ENCODE measurements around the gene RELL2.

The RELL2 gene

DNA sequence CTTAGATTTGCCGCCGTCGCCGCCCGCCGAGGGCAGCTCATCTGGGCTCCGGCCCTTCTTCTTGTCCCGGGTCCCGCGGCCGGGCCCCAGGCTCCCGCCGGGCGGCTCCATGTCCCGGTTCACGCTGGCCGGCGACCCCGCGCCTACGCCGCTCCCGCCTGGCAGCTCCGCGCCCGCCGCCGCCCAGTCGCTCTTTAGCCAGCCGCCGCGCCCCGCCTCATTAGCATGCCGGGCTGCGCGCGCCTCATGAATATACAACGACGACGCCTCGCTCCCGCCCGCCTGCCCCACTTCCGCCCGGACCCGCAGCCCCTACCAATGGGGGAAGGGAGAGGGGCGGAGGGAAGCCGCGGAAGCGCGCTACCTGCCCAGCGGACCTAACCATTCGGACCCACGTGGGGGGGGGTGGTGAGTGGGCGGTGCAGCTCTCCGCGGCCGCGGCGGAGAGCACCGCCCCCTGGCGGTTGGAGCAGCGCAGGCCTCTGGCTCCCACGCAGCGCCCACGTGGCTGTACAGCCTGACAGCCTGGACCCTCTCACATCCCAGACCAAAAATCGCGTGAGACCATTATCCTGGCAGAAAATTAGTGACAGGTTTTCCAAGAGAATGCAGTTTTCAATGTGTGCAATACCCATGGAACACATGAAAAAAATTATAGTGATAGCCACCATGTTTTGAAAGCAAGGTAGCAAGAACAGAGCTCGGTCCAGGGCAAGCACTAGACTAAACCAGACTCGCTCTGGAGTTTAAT is 17.8 kb upstream of the RELL2 start, which contains the start of gene DIAPH1 (continued):
- TF ChIP-seq ZNF398 (tag by site-specific recombination; IDR thresholded peaks at IDR 0.05) (peak; percentile 28; the same call in 1 of the 2 replicates), RBAK (tag by site-specific recombination; IDR thresholded peaks at IDR 0.05) (no peak), ZNF184 (tag by site-specific recombination; IDR thresholded peaks at IDR 0.05) (peak; percentile 53; the same call in 1 of the 2 replicates), YY2 (tag by site-specific recombination; IDR thresholded peaks at IDR 0.05) (peak; percentile 89), PRDM4 (tag by site-specific recombination; IDR thresholded peaks at IDR 0.05) (0 out of 2 replicates have a peak, but pooled peaks have one; percentile 46), KLF1 (tag by site-specific recombination; IDR thresholded peaks at IDR 0.05) (peak; percentile 91), ZNF776 (tag by site-specific recombination; IDR thresholded peaks at IDR 0.05; ENCODE audit: borderline replicate concordance) (no peak), ZNF600 (tag by site-specific recombination; IDR thresholded peaks at IDR 0.05) (no peak), ZNF777 (tag by site-specific recombination; IDR thresholded peaks at IDR 0.05; ENCODE audit: borderline replicate concordance) (no peak), ZXDB (tag by site-specific recombination; IDR thresholded peaks at IDR 0.05) (peak; percentile 78), PBX3 (CRISPR knock-in tag; IDR thresholded peaks at IDR 0.05) (0 out of 2 replicates have a peak, but pooled peaks have one; percentile 47), GLIS2 (tag by site-specific recombination; IDR thresholded peaks at IDR 0.05) (peak; percentile 43), SETDB1 (IDR thresholded peaks at IDR 0.05; ENCODE audit: insufficient read length, low read length) (no peak), ZNF654 (tag by site-specific recombination; IDR thresholded peaks at IDR 0.05; ENCODE audit: low read depth) (peak; percentile 39), ZNF423 (tag by site-specific recombination; IDR thresholded peaks at IDR 0.05) (no peak), ZBTB17 (tag by site-specific recombination; IDR thresholded peaks at IDR 0.05) (peak; percentile 57; the same call in 1 of the 2 replicates), ZBTB6 (tag by site-specific recombination; IDR thresholded peaks at IDR 0.05) (peak; percentile 55; the same call in 1 of the 2 replicates), KLF10 (tag by site-specific recombination; IDR thresholded peaks at IDR 0.05) (peak; percentile 80), ZNF341 (tag by site-specific recombination; IDR thresholded peaks at IDR 0.05; ENCODE audit: low read depth) (peak; percentile 88), ZNF558 (tag by site-specific recombination; IDR thresholded peaks at IDR 0.05) (no peak), CTCF (tag by site-specific recombination; IDR thresholded peaks at IDR 0.05) (peak; percentile 99), GLIS1 (tag by site-specific recombination; IDR thresholded peaks at IDR 0.05) (peak; percentile 75), ZNF121 (tag by site-specific recombination; IDR thresholded peaks at IDR 0.05) (0 out of 2 replicates have a peak, but pooled peaks have one; percentile 38)
- TF ChIP-seq, protein P1, sequence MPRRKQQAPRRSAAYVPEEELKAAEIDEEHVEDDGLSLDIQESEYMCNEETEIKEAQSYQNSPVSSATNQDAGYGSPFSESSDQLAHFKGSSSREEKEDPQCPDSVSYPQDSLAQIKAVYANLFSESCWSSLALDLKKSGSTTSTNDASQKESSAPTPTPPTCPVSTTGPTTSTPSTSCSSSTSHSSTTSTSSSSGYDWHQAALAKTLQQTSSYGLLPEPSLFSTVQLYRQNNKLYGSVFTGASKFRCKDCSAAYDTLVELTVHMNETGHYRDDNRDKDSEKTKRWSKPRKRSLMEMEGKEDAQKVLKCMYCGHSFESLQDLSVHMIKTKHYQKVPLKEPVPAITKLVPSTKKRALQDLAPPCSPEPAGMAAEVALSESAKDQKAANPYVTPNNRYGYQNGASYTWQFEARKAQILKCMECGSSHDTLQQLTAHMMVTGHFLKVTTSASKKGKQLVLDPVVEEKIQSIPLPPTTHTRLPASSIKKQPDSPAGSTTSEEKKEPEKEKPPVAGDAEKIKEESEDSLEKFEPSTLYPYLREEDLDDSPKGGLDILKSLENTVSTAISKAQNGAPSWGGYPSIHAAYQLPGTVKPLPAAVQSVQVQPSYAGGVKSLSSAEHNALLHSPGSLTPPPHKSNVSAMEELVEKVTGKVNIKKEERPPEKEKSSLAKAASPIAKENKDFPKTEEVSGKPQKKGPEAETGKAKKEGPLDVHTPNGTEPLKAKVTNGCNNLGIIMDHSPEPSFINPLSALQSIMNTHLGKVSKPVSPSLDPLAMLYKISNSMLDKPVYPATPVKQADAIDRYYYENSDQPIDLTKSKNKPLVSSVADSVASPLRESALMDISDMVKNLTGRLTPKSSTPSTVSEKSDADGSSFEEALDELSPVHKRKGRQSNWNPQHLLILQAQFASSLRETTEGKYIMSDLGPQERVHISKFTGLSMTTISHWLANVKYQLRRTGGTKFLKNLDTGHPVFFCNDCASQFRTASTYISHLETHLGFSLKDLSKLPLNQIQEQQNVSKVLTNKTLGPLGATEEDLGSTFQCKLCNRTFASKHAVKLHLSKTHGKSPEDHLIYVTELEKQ (tag by site-specific recombination; IDR thresholded peaks at IDR 0.05; ENCODE audit: borderline replicate concordance) = peak; percentile 68; the same call in 1 of the 2 replicates
- TF ChIP-seq, protein P2, sequence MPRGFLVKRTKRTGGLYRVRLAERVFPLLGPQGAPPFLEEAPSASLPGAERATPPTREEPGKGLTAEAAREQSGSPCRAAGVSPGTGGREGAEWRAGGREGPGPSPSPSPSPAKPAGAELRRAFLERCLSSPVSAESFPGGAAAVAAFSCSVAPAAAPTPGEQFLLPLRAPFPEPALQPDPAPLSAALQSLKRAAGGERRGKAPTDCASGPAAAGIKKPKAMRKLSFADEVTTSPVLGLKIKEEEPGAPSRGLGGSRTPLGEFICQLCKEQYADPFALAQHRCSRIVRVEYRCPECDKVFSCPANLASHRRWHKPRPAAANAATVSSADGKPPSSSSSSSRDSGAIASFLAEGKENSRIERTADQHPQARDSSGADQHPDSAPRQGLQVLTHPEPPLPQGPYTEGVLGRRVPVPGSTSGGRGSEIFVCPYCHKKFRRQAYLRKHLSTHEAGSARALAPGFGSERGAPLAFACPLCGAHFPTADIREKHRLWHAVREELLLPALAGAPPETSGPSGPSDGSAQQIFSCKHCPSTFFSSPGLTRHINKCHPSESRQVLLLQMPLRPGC (tag by site-specific recombination; IDR thresholded peaks at IDR 0.05) = peak; percentile 67; the same call in 1 of the 2 replicates

Data from HEK293 (cell line).